Natural killer cell (primary cell): ENCODE data around the gene DNAJC5. TPM values are rescaled to one million over a fixed set of nuclear protein-coding genes. Genes with fewer than 3 reads are reported as not detected.

Experiments used
- ATAC-seq, 3 donors: fragments of 150-1000 bp in 2 of 3; fragments of 200-7000 bp in 1 of 3; cut with Tn5 transposase; 1 replicate in 1 of 3; 2 replicates in 2 of 3; pipeline ENCODE4 v1.10.0; 2021; ENCODE audit warnings: mild to moderate bottlenecking in 2 of 3, moderate library complexity in 2 of 3
- DNase-seq, 2 donors: peaks; one replicate each; pipeline versions ENCODE4 v3.0.0 to v3.0.0-alpha.2; 2013 to 2021; ENCODE audit warnings: mixed read lengths in 1 of 2
- H3K27ac ChIP-seq: one replicate; pipeline ENCODE4 v1.5.1; 2013; ENCODE audit warnings: mild to moderate bottlenecking, low read length
- H3K27me3 ChIP-seq: one replicate; pipeline ENCODE4 v1.6.1; 2013; ENCODE audit warnings: low read length; ENCODE audit not compliant: control insufficient read depth, insufficient read depth
- H3K36me3 ChIP-seq: one replicate; pipeline ENCODE4 v1.6.1; 2013; ENCODE audit warnings: low read length; ENCODE audit not compliant: control insufficient read depth, insufficient read depth
- H3K4me1 ChIP-seq: one replicate; pipeline ENCODE4 v1.6.1; 2013; ENCODE audit warnings: low read length; ENCODE audit not compliant: control insufficient read depth, insufficient read depth
- H3K4me3 ChIP-seq: one replicate; pipeline ENCODE4 v1.5.1; 2013; ENCODE audit warnings: low read length
- H3K9me3 ChIP-seq: one replicate; pipeline ENCODE4 v1.6.1; 2013; ENCODE audit warnings: low read length; ENCODE audit not compliant: control insufficient read depth, insufficient read depth
- H3K27ac Mint-ChIP-seq, 2 donors: one replicate each; pipeline ENCODE4 v1.8.0; 2022; ENCODE audit warnings: mild to moderate bottlenecking in 2 of 2, mixed read lengths in 2 of 2, moderate library complexity in 1 of 2
- H3K27me3 Mint-ChIP-seq, 2 donors: one replicate each; pipeline ENCODE4 v1.8.0; 2022; ENCODE audit warnings: low read depth in 2 of 2, mixed read lengths in 2 of 2
- H3K36me3 Mint-ChIP-seq: one replicate; pipeline ENCODE4 v1.8.0; 2022; ENCODE audit warnings: mixed read lengths
- H3K4me1 Mint-ChIP-seq, 2 donors: one replicate each; pipeline ENCODE4 v1.8.0; 2022; ENCODE audit warnings: mixed read lengths in 2 of 2
- H3K4me3 Mint-ChIP-seq: one replicate; pipeline ENCODE4 v1.8.0; 2022; ENCODE audit warnings: mild to moderate bottlenecking, moderate library complexity, mixed read lengths
- H3K9me3 Mint-ChIP-seq, 2 donors: one replicate each; pipeline ENCODE4 v1.8.0; 2022; ENCODE audit warnings: mixed read lengths in 2 of 2
- WGBS: methylation state at CpG from one replicate; pipeline ENCODE4 v1.1.7; 2013; ENCODE audit warnings: missing lambda C conversion rate; ENCODE audit not compliant: insufficient coverage; 5-methylcytosine and 5-hydroxymethylcytosine counted together
- intact Hi-C: fragments of 100-400 bp; cut with micrococcal nuclease; formaldehyde crosslinking; loops from one replicate; pipeline ENCODE4 v1.14.2; 2022
- total RNA-seq, 4 donors: library from RNA; stranded (reverse); fragments of 120-200 nt in 1 of 4; gene quantifications; one replicate each; pipeline versions ENCODE4 v1.2.3 to v1.2.4, GENCODE V29; 2013 to 2022
- TF ChIP-seq, protein P1 (sequence below): fragments of 200-600 bp; IDR thresholded peaks from one replicate; pipeline ENCODE4 v1.8.0; 2022; ENCODE audit warnings: antibody characterized with exemption

The DNAJC5 gene
- total RNA-seq, 3 donors from 2014 or later (not counting 1 experiment from before 2014, with no cell fraction given), result 27.5 to 45.1 (median 42.8) TPM

- H3K4me1 ChIP-seq, result peaks cover 48% of the 10 kb centered on the region
- H3K4me3 ChIP-seq, result no peak overlapping the region
- TF ChIP-seq, protein P1, sequence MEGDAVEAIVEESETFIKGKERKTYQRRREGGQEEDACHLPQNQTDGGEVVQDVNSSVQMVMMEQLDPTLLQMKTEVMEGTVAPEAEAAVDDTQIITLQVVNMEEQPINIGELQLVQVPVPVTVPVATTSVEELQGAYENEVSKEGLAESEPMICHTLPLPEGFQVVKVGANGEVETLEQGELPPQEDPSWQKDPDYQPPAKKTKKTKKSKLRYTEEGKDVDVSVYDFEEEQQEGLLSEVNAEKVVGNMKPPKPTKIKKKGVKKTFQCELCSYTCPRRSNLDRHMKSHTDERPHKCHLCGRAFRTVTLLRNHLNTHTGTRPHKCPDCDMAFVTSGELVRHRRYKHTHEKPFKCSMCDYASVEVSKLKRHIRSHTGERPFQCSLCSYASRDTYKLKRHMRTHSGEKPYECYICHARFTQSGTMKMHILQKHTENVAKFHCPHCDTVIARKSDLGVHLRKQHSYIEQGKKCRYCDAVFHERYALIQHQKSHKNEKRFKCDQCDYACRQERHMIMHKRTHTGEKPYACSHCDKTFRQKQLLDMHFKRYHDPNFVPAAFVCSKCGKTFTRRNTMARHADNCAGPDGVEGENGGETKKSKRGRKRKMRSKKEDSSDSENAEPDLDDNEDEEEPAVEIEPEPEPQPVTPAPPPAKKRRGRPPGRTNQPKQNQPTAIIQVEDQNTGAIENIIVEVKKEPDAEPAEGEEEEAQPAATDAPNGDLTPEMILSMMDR, result no peak
- ATAC-seq (no peak), DNase-seq (no peak)
- Mint-ChIP-seq H3K36me3 (no peaks in the 10 kb centered on the region), H3K9me3 (no peaks in the 10 kb centered on the region), H3K27me3 (no peaks in the 10 kb centered on the region), H3K27ac (peak overlapping the region; percentile 91 to 95), H3K4me1 (peaks cover 49 to 53% of the 10 kb centered on the region in 2 donors), H3K4me3 (no peak overlapping the region)
- 89% methylated on average over 6 of the region's 6 CpGs for WGBS
- H3K9me3 ChIP-seq, result no peaks in the 10 kb centered on the region
- H3K27me3 ChIP-seq, result no peaks in the 10 kb centered on the region
- no peak overlapping the region for H3K27ac ChIP-seq
- intact Hi-C loops, result no loop called here
- H3K36me3 ChIP-seq, result no peaks in the 10 kb centered on the region
These were observed 3.1 kb downstream of the DNAJC5 start for GRCh38 chr20:63897978-63898561.

GRCh38 chr20:63898882-63899558 lies 4.1 kb downstream of the DNAJC5 start:
- peak overlapping the region; percentile 66 to 91 for H3K27ac Mint-ChIP-seq
- H3K4me1 Mint-ChIP-seq, result peaks cover 51 to 58% of the 10 kb centered on the region in 2 donors
- H3K27me3 ChIP-seq, result no peaks in the 10 kb centered on the region
- no peaks in the 10 kb centered on the region for H3K36me3 Mint-ChIP-seq
- H3K4me3 Mint-ChIP-seq, result no peak overlapping the region
- DNase-seq (peak in 1 of 2 donors; percentile 49), ATAC-seq (no peak)
- H3K27me3 Mint-ChIP-seq, result no peaks in the 10 kb centered on the region
- no peaks in the 10 kb centered on the region for H3K36me3 ChIP-seq
- WGBS, result 88% methylated on average over 10 of the region's 10 CpGs
- H3K4me1 ChIP-seq, result peaks cover 58% of the 10 kb centered on the region
- H3K9me3 Mint-ChIP-seq, result no peaks in the 10 kb centered on the region
- H3K27ac ChIP-seq, result no peak overlapping the region
- H3K4me3 ChIP-seq, result no peak overlapping the region
- intact Hi-C loops, result no loop called here
- H3K9me3 ChIP-seq, result no peaks in the 10 kb centered on the region
- TF ChIP-seq, protein P1, result no peak

GRCh38 chr20:63900413-63900812 lies 5.5 kb downstream of the DNAJC5 start:
- no peaks in the 10 kb centered on the region for H3K36me3 ChIP-seq
- Mint-ChIP-seq H3K4me1 (peaks cover 53 to 62% of the 10 kb centered on the region in 2 donors), H3K9me3 (no peaks in the 10 kb centered on the region), H3K36me3 (no peaks in the 10 kb centered on the region), H3K27me3 (no peaks in the 10 kb centered on the region), H3K4me3 (no peak overlapping the region), H3K27ac (peak overlapping the region in 1 of 2 donors; percentile 77)
- no peaks in the 10 kb centered on the region for H3K9me3 ChIP-seq
- ATAC-seq (no peak), DNase-seq (no peak)
- H3K4me3 ChIP-seq, result no peak overlapping the region
- no peaks in the 10 kb centered on the region for H3K27me3 ChIP-seq
- intact Hi-C loops, result no loop called here
- no peak overlapping the region for H3K27ac ChIP-seq
- peaks cover 57% of the 10 kb centered on the region for H3K4me1 ChIP-seq
- 63% methylated on average over 3 of the region's 3 CpGs for WGBS
- TF ChIP-seq, protein P1, result no peak
